H1 (cell line): ENCODE measurements around the gene APOBR. TPM values are rescaled to one million over a fixed set of nuclear protein-coding genes. Genes with fewer than 3 reads are reported as not detected.

Experiments
- BRCA1 ChIP-seq: IDR thresholded peaks from 2 replicates; pipeline ENCODE4 v1.6.1; 2012; ENCODE audit warnings: low read depth, low read length, improper control_type of control experiment
- CBX8 ChIP-seq: fragments of 300-800, 300-1000 bp; sonication (generic); IDR thresholded peaks from 2 replicates; pipeline ENCODE4 v1.7.1; 2016; ENCODE audit warnings: low read depth, low read length, borderline replicate concordance
- CREB1 ChIP-seq: IDR thresholded peaks from 2 replicates; pipeline ENCODE4 v1.6.1; 2012; ENCODE audit warnings: inconsistent platforms
- CTCF ChIP-seq, 3 experiments: IDR thresholded peaks; 1 replicate in 2 of 3; 2 replicates in 1 of 3; pipeline versions ENCODE4 v1.5.1 to v1.6.1; 2011; ENCODE audit warnings: low read length in 3 of 3, mild to moderate bottlenecking in 3 of 3, inconsistent platforms in 2 of 3, low read depth in 1 of 3, moderate library complexity in 1 of 3; ENCODE audit not compliant: insufficient read depth in 1 of 3; ENCODE audit errors: control extremely low read depth in 1 of 3
- EGR1 ChIP-seq: IDR thresholded peaks from 2 replicates; pipeline ENCODE4 v1.6.1; 2011; ENCODE audit warnings: low read depth, low read length, borderline replicate concordance
- EP300 ChIP-seq, 2 experiments: IDR thresholded peaks; 1 replicate in 1 of 2; 2 replicates in 1 of 2; pipeline ENCODE4 v1.6.1; 2011 to 2012; ENCODE audit warnings: low read depth in 2 of 2, low read length in 2 of 2, mild to moderate bottlenecking in 2 of 2, borderline replicate concordance in 1 of 2, inconsistent platforms in 1 of 2, moderate library complexity in 1 of 2
- EZH2 ChIP-seq: fragments of 200-600 bp; sonication (generic); IDR thresholded peaks from 2 replicates; pipeline ENCODE4 v1.7.1; 2012; ENCODE audit warnings: low read depth, mild to moderate bottlenecking, moderate library complexity, low read length, inconsistent platforms; ENCODE audit not compliant: severe bottlenecking
- GTF2F1 ChIP-seq: IDR thresholded peaks from 2 replicates; pipeline ENCODE4 v1.6.1; 2012; ENCODE audit warnings: low read depth, low read length, improper control_type of control experiment, borderline replicate concordance
- MAFK ChIP-seq: IDR thresholded peaks from 2 replicates; pipeline ENCODE4 v1.6.1; 2012; ENCODE audit warnings: low read depth, mild to moderate bottlenecking, improper control_type of control experiment, low read length
- PHF8 ChIP-seq: fragments of 200-600 bp; sonication (generic); conservative IDR thresholded peaks from 2 replicates; pipeline ENCODE4 v1.7.1; 2012; ENCODE audit warnings: low read depth, mild to moderate bottlenecking, inconsistent platforms, low read length, moderate library complexity
- RAD21 ChIP-seq, 2 experiments: IDR thresholded peaks in 1 of 2; conservative IDR thresholded peaks in 1 of 2; 2 replicates each; pipeline ENCODE4 v1.6.1; 2011; ENCODE audit warnings: low read depth in 2 of 2, low read length in 2 of 2, improper control_type of control experiment in 1 of 2, inconsistent platforms in 1 of 2, mild to moderate bottlenecking in 1 of 2, moderate library complexity in 1 of 2
- RFX5 ChIP-seq: IDR thresholded peaks from 2 replicates; pipeline ENCODE4 v1.6.1; 2011; ENCODE audit warnings: low read depth, low read length, improper control_type of control experiment, borderline replicate concordance
- SIX5 ChIP-seq: IDR thresholded peaks from 2 replicates; pipeline ENCODE4 v1.6.1; 2011; ENCODE audit warnings: mild to moderate bottlenecking, low read depth, low read length
- SP4 ChIP-seq: IDR thresholded peaks from 2 replicates; pipeline ENCODE4 v1.6.1; 2012; ENCODE audit warnings: low read length, inconsistent platforms
- TAF1 ChIP-seq: IDR thresholded peaks from 2 replicates; pipeline ENCODE4 v1.6.1; 2011; ENCODE audit warnings: mild to moderate bottlenecking, low read depth, low read length
- TAF7 ChIP-seq: optimal IDR thresholded peaks from 2 replicates; pipeline ENCODE3; 2011; ENCODE audit warnings: low read depth, mild to moderate bottlenecking, inconsistent platforms, low read length, moderate library complexity, borderline replicate concordance
- TBP ChIP-seq: IDR thresholded peaks from 2 replicates; pipeline ENCODE4 v1.6.1; 2011; ENCODE audit warnings: low read depth, low read length, improper control_type of control experiment
- YY1 ChIP-seq: IDR thresholded peaks from 2 replicates; pipeline ENCODE4 v1.6.1; 2011; ENCODE audit warnings: low read depth, mild to moderate bottlenecking, low read length
- polyA plus RNA-seq, 7 experiments: library from polyadenylated mRNA; depleted of rRNA in 3 of 7; stranded (reverse) in 5 of 7; unstranded in 2 of 7; fragments of >200 nt in 5 of 7; fragments of 200-250 nt in 2 of 7; gene quantifications; 1 replicate in 5 of 7; 2 replicates in 1 of 7; 4 replicates in 1 of 7; pipeline versions ENCODE4 v1.2.1 to v1.2.3, GENCODE V29; 2011 to 2013; ENCODE audit warnings: missing spikeins in 2 of 7, mixed read lengths in 2 of 7
- total RNA-seq: library from RNA; stranded (reverse); fragmentation: NEBNext Ultra II Directional; extraction: Animal tissue kit (Norgen Biotek cat#: 25700); gene quantifications from 2 replicates; pipeline ENCODE4 v1.2.1, GENCODE V29; 2021
- TF ChIP-seq, protein P1 (sequence below): IDR thresholded peaks from 2 replicates; pipeline ENCODE4 v1.6.1; 2012; ENCODE audit warnings: inconsistent platforms
- TF ChIP-seq, protein P2 (sequence below): IDR thresholded peaks from 2 replicates; pipeline ENCODE4 v1.6.1; 2011; ENCODE audit warnings: low read length, improper control_type of control experiment

APOBR gene
- total and polyA plus RNA-seq, 2 of the 8 experiments (the other 6 are each of a cell fraction or from before 2014, with no cell fraction given) = not detected

- TF ChIP-seq, protein P1, sequence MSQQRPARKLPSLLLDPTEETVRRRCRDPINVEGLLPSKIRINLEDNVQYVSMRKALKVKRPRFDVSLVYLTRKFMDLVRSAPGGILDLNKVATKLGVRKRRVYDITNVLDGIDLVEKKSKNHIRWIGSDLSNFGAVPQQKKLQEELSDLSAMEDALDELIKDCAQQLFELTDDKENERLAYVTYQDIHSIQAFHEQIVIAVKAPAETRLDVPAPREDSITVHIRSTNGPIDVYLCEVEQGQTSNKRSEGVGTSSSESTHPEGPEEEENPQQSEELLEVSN = peak; percentile 77
- TF ChIP-seq SIX5 (peak; percentile 3), GTF2F1 (peak; percentile 67; the same call in 1 of the 2 replicates), EGR1 (no peak), TAF7 (no peak), TAF1 (peak; percentile 78), BRCA1 (no peak), CBX8 (no peak), EZH2 (no peak), PHF8 (peak; percentile 57; the same call in 1 of the 2 replicates), CTCF (IDR thresholded peaks at IDR 0.05; ENCODE audit: control extremely low read depth in 1 of 3, insufficient read depth in 1 of 3, low read depth in 1 of 3, low read length in 3 of 3) (no peak), RAD21 (IDR thresholded peaks at IDR 0.05 in 1 of 2, conservative IDR thresholded peaks at IDR 0.05 in 1 of 2; ENCODE audit: low read depth in 2 of 2, low read length in 2 of 2) (no peak), TBP (peak; percentile 52; the same call in 1 of the 2 replicates), SP4 (peak; percentile 97), YY1 (peak; percentile 99), EP300 (IDR thresholded peaks at IDR 0.05; ENCODE audit: borderline replicate concordance in 1 of 2, low read depth in 2 of 2, low read length in 2 of 2) (no peak), CREB1 (peak; percentile 26), RFX5 (no peak), MAFK (no peak)
- TF ChIP-seq, protein P2, sequence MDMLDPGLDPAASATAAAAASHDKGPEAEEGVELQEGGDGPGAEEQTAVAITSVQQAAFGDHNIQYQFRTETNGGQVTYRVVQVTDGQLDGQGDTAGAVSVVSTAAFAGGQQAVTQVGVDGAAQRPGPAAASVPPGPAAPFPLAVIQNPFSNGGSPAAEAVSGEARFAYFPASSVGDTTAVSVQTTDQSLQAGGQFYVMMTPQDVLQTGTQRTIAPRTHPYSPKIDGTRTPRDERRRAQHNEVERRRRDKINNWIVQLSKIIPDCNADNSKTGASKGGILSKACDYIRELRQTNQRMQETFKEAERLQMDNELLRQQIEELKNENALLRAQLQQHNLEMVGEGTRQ = peak; percentile 100
These were observed 2.4 kb upstream of the APOBR start, which contains the start of gene CLN3 (continued) for GRCh38 chr16:28491970-28492474.
